Measurements from ENCODE around the gene SBK3. TPM values are rescaled to one million over a fixed set of nuclear protein-coding genes. Genes with fewer than 3 reads are reported as not detected.
"Not testable (repeated sequence)": the region's sequence is repeated elsewhere in the genome, so short reads cannot be mapped to it uniquely, and the experiment has no call there.

The SBK3 gene
- total RNA-seq, 2 experiments from 2014 or later: not detected

GRCh38 chr19:55498246-55498840 is 47.0 kb downstream of the SBK3 start:
- no peak overlapping the region for H3K4me3 ChIP-seq (ENCODE audit: low read length)
- no peaks in the 10 kb centered on the region for H3K36me3 Mint-ChIP-seq (ENCODE audit: low read depth)
- no peaks in the 10 kb centered on the region for H3K27me3 Mint-ChIP-seq
- no peaks in the 10 kb centered on the region for H3K9me3 ChIP-seq (ENCODE audit: control insufficient read depth in 1 of 2, insufficient read depth in 1 of 2, low read length in 2 of 2)
- TF ChIP-seq CTCF (IDR thresholded peaks at IDR 0.05): no peak
- no peak for ATAC-seq (ENCODE audit: poor library complexity)
- H3K4me1 Mint-ChIP-seq (ENCODE audit: low read depth): peaks cover 3% of the 10 kb centered on the region
- no peaks in the 10 kb centered on the region for H3K27me3 ChIP-seq (ENCODE audit: control insufficient read depth in 1 of 2, insufficient read depth in 2 of 2, low read length in 2 of 2)
- no peak overlapping the region for H3K27ac ChIP-seq (ENCODE audit: low read depth in 1 of 2, low read length in 2 of 2)
- intact Hi-C loops (cut with DNase I, micrococcal nuclease): no loop called here
- H3K9me3 Mint-ChIP-seq: no peaks in the 10 kb centered on the region
- H3K4me1 ChIP-seq (ENCODE audit: insufficient read depth, low read length): peaks cover 8% of the 10 kb centered on the region
- no peak overlapping the region for H3K27ac Mint-ChIP-seq
- no peaks in the 10 kb centered on the region for H3K36me3 ChIP-seq (ENCODE audit: insufficient read depth, low read length)
- H3K4me3 Mint-ChIP-seq: no peak overlapping the region
- no peak for DNase-seq
- POLR2A ChIA-PET: interaction anchor here (0.6 kb wide), 1 partner anchor 90 kb away, joined by 4 read pairs; no protein-coding TSS in a partner anchor
- CTCF ChIA-PET: interaction anchor here (0.8 kb wide), 1 partner anchor 30 kb away, joined by 5 read pairs; no protein-coding TSS in a partner anchor

- H3K27me3 Mint-ChIP-seq: no peaks in the 10 kb centered on the region
- no peaks in the 10 kb centered on the region for H3K36me3 Mint-ChIP-seq (ENCODE audit: low read depth)
- Histone ChIP-seq H3K9me3 (ENCODE audit: control insufficient read depth in 1 of 2, insufficient read depth in 1 of 2, low read length in 2 of 2) (no peaks in the 10 kb centered on the region), H3K27ac (ENCODE audit: low read depth in 1 of 2, low read length in 2 of 2) (no peak overlapping the region), H3K27me3 (ENCODE audit: control insufficient read depth in 1 of 2, insufficient read depth in 2 of 2, low read length in 2 of 2) (no peaks in the 10 kb centered on the region), H3K36me3 (ENCODE audit: insufficient read depth, low read length) (no peaks in the 10 kb centered on the region), H3K4me3 (ENCODE audit: low read length) (no peak overlapping the region), H3K4me1 (ENCODE audit: insufficient read depth, low read length) (peaks cover 5% of the 10 kb centered on the region)
- no peak for ATAC-seq (ENCODE audit: poor library complexity)
- H3K27ac Mint-ChIP-seq: no peak overlapping the region
- H3K4me1 Mint-ChIP-seq (ENCODE audit: low read depth): no peaks in the 10 kb centered on the region
- DNase-seq: no peak
- TF ChIP-seq CTCF (IDR thresholded peaks at IDR 0.05): no peak
- intact Hi-C loops (cut with DNase I, micrococcal nuclease): no loop called here
- CTCF ChIA-PET: interaction anchor here (0.8 kb wide), 1 partner anchor 29 kb away, joined by 5 read pairs; no protein-coding TSS in a partner anchor
- H3K9me3 Mint-ChIP-seq: no peaks in the 10 kb centered on the region
- POLR2A ChIA-PET: interaction anchor here (0.6 kb wide), 1 partner anchor 91 kb away, joined by 4 read pairs; no protein-coding TSS in a partner anchor
- no peak overlapping the region for H3K4me3 Mint-ChIP-seq
These were observed 47.6 kb downstream of the SBK3 start for GRCh38 chr19:55497763-55498162.

- H3K36me3 Mint-ChIP-seq (ENCODE audit: low read depth); H3K4me1 Mint-ChIP-seq (ENCODE audit: low read depth); CTCF ChIA-PET; H3K27ac Mint-ChIP-seq; H3K4me3 ChIP-seq (ENCODE audit: low read length); ATAC-seq (ENCODE audit: poor library complexity); H3K36me3 ChIP-seq (ENCODE audit: insufficient read depth, low read length); DNase-seq; H3K4me3 Mint-ChIP-seq; POLR2A ChIA-PET; H3K4me1 ChIP-seq (ENCODE audit: insufficient read depth, low read length); H3K27me3 Mint-ChIP-seq; H3K9me3 ChIP-seq (ENCODE audit: control insufficient read depth in 1 of 2, insufficient read depth in 1 of 2, low read length in 2 of 2); H3K27ac ChIP-seq (ENCODE audit: low read depth in 1 of 2, low read length in 2 of 2); H3K9me3 Mint-ChIP-seq; H3K27me3 ChIP-seq (ENCODE audit: control insufficient read depth in 1 of 2, insufficient read depth in 2 of 2, low read length in 2 of 2); intact Hi-C loops (cut with DNase I, micrococcal nuclease): not testable (repeated sequence)
These were observed 48.5 kb downstream of the SBK3 start for GRCh38 chr19:55496820-55497219.

Measured in CD4-positive, alpha-beta T cell (primary cell).